ENCODE measurements around the gene ANKHD1. TPM values are rescaled to one million over a fixed set of nuclear protein-coding genes. Genes with fewer than 3 reads are reported as not detected.

ANKHD1 gene
- polyA plus RNA-seq, 3 donors, result 29.0 to 110 (median 43.6) TPM

- H3K27ac ChIP-seq (ENCODE audit: low read depth in 1 of 2, low read length in 2 of 2), result no peak overlapping the region
- no peak for DNase-seq
- intact Hi-C loops (cut with micrococcal nuclease), result loop anchor here in 1 of 2 donors (10.0 kb wide), 1 partner anchor 351 kb away; no protein-coding TSS in a partner anchor
- no peak overlapping the region for H3K4me3 ChIP-seq (replicated peaks in 1 of 3; ENCODE audit: low read depth in 2 of 3, low read length in 3 of 3)
- Mint-ChIP-seq H3K36me3 (no peaks in the 10 kb centered on the region), H3K27ac (peak overlapping the region in 1 of 7 donors; percentile 63), H3K9me3 (no peaks in the 10 kb centered on the region), H3K27me3 (ENCODE audit: low read depth in 3 of 3) (peaks cover 2 to 4% (median 3%) of the 10 kb centered on the region in 3 donors), H3K4me3 (peak overlapping the region; percentile 41 to 79), H3K4me1 (peaks cover 5% of the 10 kb centered on the region)
- H3K9me3 ChIP-seq (replicated peaks in 1 of 2; ENCODE audit: control insufficient read depth in 1 of 2, insufficient read depth in 1 of 2, low read length in 2 of 2), result no peaks in the 10 kb centered on the region
- H3K4me2 ChIP-seq (replicated peaks; ENCODE audit: extremely low read depth, low read length, poor library complexity, severe bottlenecking), result peak overlapping the region; percentile 59
- 57% methylated on average over 12 of the region's 20 CpGs for WGBS (ENCODE audit: insufficient coverage)
- TF ChIP-seq CTCF (IDR thresholded peaks at IDR 0.05), result no peak
- H3K4me1 ChIP-seq (ENCODE audit: control insufficient read depth in 1 of 2, insufficient read depth in 2 of 2, low read length in 2 of 2), result peaks cover 4 to 5% of the 10 kb centered on the region in 2 donors
- H3K36me3 ChIP-seq (replicated peaks in 1 of 2; ENCODE audit: control insufficient read depth in 1 of 2, insufficient read depth in 2 of 2, low read length in 2 of 2), result no peaks in the 10 kb centered on the region
- no peaks in the 10 kb centered on the region for H3K79me2 ChIP-seq (ENCODE audit: insufficient read depth, low read length)
- H2AFZ ChIP-seq (ENCODE audit: insufficient read depth, low read depth, low read length, poor library complexity, severe bottlenecking), result peak overlapping the region; percentile 62
- no peaks in the 10 kb centered on the region for H4K20me1 ChIP-seq (ENCODE audit: insufficient read depth, low read length)
- no peaks in the 10 kb centered on the region for H3K27me3 ChIP-seq (ENCODE audit: control insufficient read depth in 2 of 2, insufficient read depth in 2 of 2, low read length in 2 of 2)
- H3K9ac ChIP-seq (ENCODE audit: insufficient read depth, low read length, poor library complexity, severe bottlenecking), result no peak overlapping the region
These were observed 37.8 kb upstream of the ANKHD1 start for GRCh38 chr5:140363631-140364471.

GRCh38 chr5:140364472-140364765 is 37.2 kb upstream of the ANKHD1 start:
- H3K9me3 Mint-ChIP-seq, result no peaks in the 10 kb centered on the region
- H3K27me3 ChIP-seq (ENCODE audit: control insufficient read depth in 2 of 2, insufficient read depth in 2 of 2, low read length in 2 of 2), result no peaks in the 10 kb centered on the region
- no peak overlapping the region for H3K4me2 ChIP-seq (replicated peaks; ENCODE audit: extremely low read depth, low read length, poor library complexity, severe bottlenecking)
- no peaks in the 10 kb centered on the region for H3K36me3 Mint-ChIP-seq
- H3K4me3 Mint-ChIP-seq, result no peak overlapping the region
- H3K79me2 ChIP-seq (ENCODE audit: insufficient read depth, low read length), result no peaks in the 10 kb centered on the region
- no peaks in the 10 kb centered on the region for H3K9me3 ChIP-seq (replicated peaks in 1 of 2; ENCODE audit: control insufficient read depth in 1 of 2, insufficient read depth in 1 of 2, low read length in 2 of 2)
- H2AFZ ChIP-seq (ENCODE audit: insufficient read depth, low read depth, low read length, poor library complexity, severe bottlenecking), result no peak overlapping the region
- TF ChIP-seq CTCF (IDR thresholded peaks at IDR 0.05), result no peak
- 89% methylated on average over 1 of the region's 3 CpGs for WGBS (ENCODE audit: insufficient coverage)
- no peak overlapping the region for H3K27ac ChIP-seq (ENCODE audit: low read depth in 1 of 2, low read length in 2 of 2)
- peaks cover 4 to 5% of the 10 kb centered on the region in 2 donors for H3K4me1 ChIP-seq (ENCODE audit: control insufficient read depth in 1 of 2, insufficient read depth in 2 of 2, low read length in 2 of 2)
- H3K4me1 Mint-ChIP-seq, result peaks cover 5% of the 10 kb centered on the region
- peaks cover 2 to 6% (median 3%) of the 10 kb centered on the region in 3 donors for H3K27me3 Mint-ChIP-seq (ENCODE audit: low read depth in 3 of 3)
- H3K36me3 ChIP-seq (replicated peaks in 1 of 2; ENCODE audit: control insufficient read depth in 1 of 2, insufficient read depth in 2 of 2, low read length in 2 of 2), result no peaks in the 10 kb centered on the region
- H3K27ac Mint-ChIP-seq, result no peak overlapping the region
- H3K9ac ChIP-seq (ENCODE audit: insufficient read depth, low read length, poor library complexity, severe bottlenecking), result no peak overlapping the region
- no peak overlapping the region for H3K4me3 ChIP-seq (replicated peaks in 1 of 3; ENCODE audit: low read depth in 2 of 3, low read length in 3 of 3)
- intact Hi-C loops (cut with micrococcal nuclease), result loop anchor here in 1 of 2 donors (10.0 kb wide), 1 partner anchor 350 kb away; no protein-coding TSS in a partner anchor
- DNase-seq, result no peak
- no peaks in the 10 kb centered on the region for H4K20me1 ChIP-seq (ENCODE audit: insufficient read depth, low read length)

All from CD14-positive monocyte (primary cell).